ENCODE results near the gene U2AF2. TPM values are rescaled to one million over a fixed set of nuclear protein-coding genes. Genes with fewer than 3 reads are reported as not detected.

The U2AF2 gene
- total RNA-seq, 4 donors from 2014 or later, result 115 to 242 (median 141) TPM

- H3K4me1 ChIP-seq, result no peaks in the 10 kb centered on the region
- TF ChIP-seq EP300 (IDR thresholded peaks at IDR 0.05), result no peak
- TF ChIP-seq CTCF (IDR thresholded peaks at IDR 0.05), result no peak
- no peak for TF ChIP-seq POLR2A (IDR thresholded peaks at IDR 0.05)
- DNase-seq (ENCODE audit: low spot score in 2 of 2), result no peak
- peaks cover 0 to 17% (median 0%) of the 10 kb centered on the region in 4 donors for H3K9me3 ChIP-seq
- peaks cover 0 to 76% (median 0%) of the 10 kb centered on the region in 3 donors for H3K36me3 ChIP-seq
- H3K4me3 ChIP-seq, result no peak overlapping the region
- no peak overlapping the region for H3K27ac ChIP-seq
- H3K27me3 ChIP-seq, result no peaks in the 10 kb centered on the region
- WGBS, 2 donors, result 69 to 74% methylated on average over 9 to 13 of the region's 13 CpGs
Measured at GRCh38 chr19:55702131-55702627, 47.3 kb downstream of the U2AF2 start.

GRCh38 chr19:55703790-55704215 is 49.0 kb downstream of the U2AF2 start:
- WGBS, 2 donors, result 48% methylated on average over 38 of the region's 38 CpGs
- H3K36me3 ChIP-seq, result peaks cover 0 to 59% (median 0%) of the 10 kb centered on the region in 3 donors
- DNase-seq (ENCODE audit: low spot score in 2 of 2), result peak in 1 of 2 donors; percentile 10

GRCh38 chr19:55704494-55705245 is 49.8 kb downstream of the U2AF2 start:
- Histone ChIP-seq H3K4me3 (no peak overlapping the region), H3K27me3 (no peaks in the 10 kb centered on the region), H3K27ac (no peak overlapping the region), H3K9me3 (peaks cover 0 to 17% (median 0%) of the 10 kb centered on the region in 4 donors), H3K4me1 (no peaks in the 10 kb centered on the region), H3K36me3 (peaks cover 0 to 51% (median 0%) of the 10 kb centered on the region in 3 donors)
- DNase-seq (ENCODE audit: low spot score in 2 of 2), result no peak
- TF ChIP-seq CTCF (IDR thresholded peaks at IDR 0.05) (no peak), EP300 (IDR thresholded peaks at IDR 0.05) (no peak), POLR2A (IDR thresholded peaks at IDR 0.05) (no peak)
- 93% methylated on average over 15 of the region's 15 CpGs for WGBS, 2 donors

More at GRCh38 chr19:55703790-55704215, 49.0 kb downstream of the U2AF2 start:
- Histone ChIP-seq H3K9me3 (peaks cover 0 to 17% (median 0%) of the 10 kb centered on the region in 4 donors), H3K4me3 (no peak overlapping the region), H3K4me1 (no peaks in the 10 kb centered on the region), H3K27ac (no peak overlapping the region), H3K27me3 (no peaks in the 10 kb centered on the region)
- TF ChIP-seq POLR2A (IDR thresholded peaks at IDR 0.05) (no peak), CTCF (IDR thresholded peaks at IDR 0.05) (peak; percentile 32 to 65 (median 43))

GRCh38 chr19:55705972-55706371 is 51.1 kb downstream of the U2AF2 start:
- no peak for TF ChIP-seq CTCF (IDR thresholded peaks at IDR 0.05)
- TF ChIP-seq EP300 (IDR thresholded peaks at IDR 0.05), result no peak
- no peak for TF ChIP-seq POLR2A (IDR thresholded peaks at IDR 0.05)

GRCh38 chr19:55711719-55712118 is 56.9 kb downstream of the U2AF2 start:
- 70 to 84% methylated on average over 18 of the region's 18 CpGs for WGBS, 2 donors
- TF ChIP-seq CTCF (IDR thresholded peaks at IDR 0.05) (no peak), POLR2A (IDR thresholded peaks at IDR 0.05) (no peak), EP300 (IDR thresholded peaks at IDR 0.05) (no peak)
- no peaks in the 10 kb centered on the region for H3K9me3 ChIP-seq

More at GRCh38 chr19:55705972-55706371, 51.1 kb downstream of the U2AF2 start:
- Histone ChIP-seq H3K36me3 (peaks cover 0 to 38% (median 0%) of the 10 kb centered on the region in 3 donors), H3K27me3 (no peaks in the 10 kb centered on the region), H3K4me3 (no peak overlapping the region), H3K27ac (no peak overlapping the region), H3K9me3 (peaks cover 0 to 17% (median 0%) of the 10 kb centered on the region in 4 donors), H3K4me1 (no peaks in the 10 kb centered on the region)
- DNase-seq (ENCODE audit: low spot score in 2 of 2), result no peak
- whole genome bisulfite sequencing, 2 donors, result 90 to 96% methylated on average over 3 of the region's 3 CpGs

More at GRCh38 chr19:55711719-55712118, 56.9 kb downstream of the U2AF2 start:
- DNase-seq (ENCODE audit: low spot score in 2 of 2), result no peak
- Histone ChIP-seq H3K27me3 (peaks cover 0 to 4% of the 10 kb centered on the region in 2 donors), H3K36me3 (no peaks in the 10 kb centered on the region), H3K27ac (no peak overlapping the region), H3K4me3 (no peak overlapping the region), H3K4me1 (no peaks in the 10 kb centered on the region)
